ENCODE results near the gene ALOX15B.

Gene ALOX15B

GRCh38 chr17:8038954-8039610, at the start of gene ALOX15B:
TSS of gene ALOX15B (plus strand) at chr17:8039059. CDS start at chr17:8039156, 97 bp downstream.
- no peak for DNase-seq

GRCh38 chr17:7989781-7990655, 48.8 kb upstream of the ALOX15B start:
- peak; percentile 23 for DNase-seq

GRCh38 chr17:7992516-7992915, 46.3 kb upstream of the ALOX15B start:
- DNase-seq, result no peak

- no peak for DNase-seq
These were observed 45.9 kb upstream of the ALOX15B start for GRCh38 chr17:7992924-7993323.

- DNase-seq, result no peak
These were observed 44.8 kb upstream of the ALOX15B start for GRCh38 chr17:7993972-7994589.

GRCh38 chr17:7995724-7996123, 43.1 kb upstream of the ALOX15B start:
- DNase-seq, result no peak

GRCh38 chr17:7997186-7997585, 41.7 kb upstream of the ALOX15B start:
- DNase-seq, result peak; percentile 21

GRCh38 chr17:8001976-8002720, 36.7 kb upstream of the ALOX15B start, which contains the start of gene GUCY2D:
TSS of gene GUCY2D (plus strand) at chr17:8002615. CDS start at chr17:8003048, 433 bp downstream.
- no peak for DNase-seq

GRCh38 chr17:8002721-8003593, 35.9 kb upstream of the ALOX15B start:
- no peak for DNase-seq

GRCh38 chr17:8003594-8004181, 35.2 kb upstream of the ALOX15B start:
- DNase-seq, result no peak

GRCh38 chr17:8004899-8005298, 34.0 kb upstream of the ALOX15B start:
- no peak for DNase-seq

GRCh38 chr17:8005357-8005756, 33.5 kb upstream of the ALOX15B start:
- no peak for DNase-seq

GRCh38 chr17:8005967-8006730, 32.7 kb upstream of the ALOX15B start:
- DNase-seq, result no peak

GRCh38 chr17:8006836-8007680, 31.8 kb upstream of the ALOX15B start:
- no peak for DNase-seq

- DNase-seq, result no peak
These were observed 31.0 kb upstream of the ALOX15B start for GRCh38 chr17:8007836-8008235.

- DNase-seq, result no peak
These were observed 26.7 kb upstream of the ALOX15B start for GRCh38 chr17:8012045-8012580.

- no peak for DNase-seq
These were observed 25.7 kb upstream of the ALOX15B start for GRCh38 chr17:8012996-8013640.

- no peak for DNase-seq
These were observed 24.9 kb upstream of the ALOX15B start for GRCh38 chr17:8013731-8014557.

Measured in NCI-H2107 (cell line).